Body of pancreas (tissue), 4 donors: Measurements from ENCODE around the gene MED12L.

Experiments used
- POLR2A ChIP-seq, 3 donors: fragments of 450-650 bp; IDR thresholded peaks; one replicate each; pipeline ENCODE4 v1.6.1; 2016; ENCODE audit warnings: antibody characterized with exemption in 3 of 3, mild to moderate bottlenecking in 2 of 3
- TF ChIP-seq, protein P1 (sequence below), 7 experiments: fragments of 450-650 bp in 4 of 7; fragments of 200-600 bp in 3 of 7; sonication (generic) in 3 of 7; IDR thresholded peaks; one replicate each; pipeline ENCODE4 v1.5.1; 2016 to 2019; ENCODE audit warnings: antibody characterized with exemption in 7 of 7

DNA sequence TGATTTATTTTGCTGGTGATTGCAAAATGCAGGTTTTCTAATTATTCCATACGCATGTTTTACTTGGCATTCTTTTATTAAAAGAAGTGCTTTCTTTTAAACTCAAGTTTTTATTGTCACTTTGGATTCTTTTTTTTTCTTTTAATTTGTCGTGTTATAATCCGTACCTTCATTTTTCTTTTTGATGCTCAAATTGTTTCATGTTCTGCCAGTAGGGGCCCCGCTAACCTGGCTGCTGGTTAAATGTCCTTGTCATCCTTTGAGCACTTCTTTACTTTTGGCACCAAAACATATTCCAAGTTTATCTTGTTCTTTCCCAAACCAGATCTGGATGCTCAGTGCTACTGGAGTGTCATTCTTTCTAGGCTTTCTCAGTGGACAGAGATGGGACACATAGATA lies 31.6 kb downstream of the MED12L start:
- TF ChIP-seq, protein P1, sequence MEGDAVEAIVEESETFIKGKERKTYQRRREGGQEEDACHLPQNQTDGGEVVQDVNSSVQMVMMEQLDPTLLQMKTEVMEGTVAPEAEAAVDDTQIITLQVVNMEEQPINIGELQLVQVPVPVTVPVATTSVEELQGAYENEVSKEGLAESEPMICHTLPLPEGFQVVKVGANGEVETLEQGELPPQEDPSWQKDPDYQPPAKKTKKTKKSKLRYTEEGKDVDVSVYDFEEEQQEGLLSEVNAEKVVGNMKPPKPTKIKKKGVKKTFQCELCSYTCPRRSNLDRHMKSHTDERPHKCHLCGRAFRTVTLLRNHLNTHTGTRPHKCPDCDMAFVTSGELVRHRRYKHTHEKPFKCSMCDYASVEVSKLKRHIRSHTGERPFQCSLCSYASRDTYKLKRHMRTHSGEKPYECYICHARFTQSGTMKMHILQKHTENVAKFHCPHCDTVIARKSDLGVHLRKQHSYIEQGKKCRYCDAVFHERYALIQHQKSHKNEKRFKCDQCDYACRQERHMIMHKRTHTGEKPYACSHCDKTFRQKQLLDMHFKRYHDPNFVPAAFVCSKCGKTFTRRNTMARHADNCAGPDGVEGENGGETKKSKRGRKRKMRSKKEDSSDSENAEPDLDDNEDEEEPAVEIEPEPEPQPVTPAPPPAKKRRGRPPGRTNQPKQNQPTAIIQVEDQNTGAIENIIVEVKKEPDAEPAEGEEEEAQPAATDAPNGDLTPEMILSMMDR (IDR thresholded peaks at IDR 0.05), result no peak
- TF ChIP-seq POLR2A (IDR thresholded peaks at IDR 0.05), result no peak
